Body of pancreas (tissue), 4 donors: ENCODE measurements around the gene PTH2R. TPM values are rescaled to one million over a fixed set of nuclear protein-coding genes. Genes with fewer than 3 reads are reported as not detected.
"Not testable (repeated sequence)": the region's sequence is repeated elsewhere in the genome, so short reads cannot be mapped to it uniquely, and the experiment has no call there.

ENCODE experiments used
- ATAC-seq: fragments of 150-250 bp; one replicate; pipeline ENCODE4 v1.9.1; 2016
- DNase-seq, 4 donors: peaks; one replicate each; pipeline ENCODE4 v3.0.0-alpha.2; 2019
- H3K27ac ChIP-seq, 4 donors: fragments of 200-600 bp; sonication (generic); 1 replicate in 3 of 4; 2 replicates in 1 of 4; pipeline versions ENCODE4 v1.5.1 to v1.6.1; 2016 to 2019; ENCODE audit warnings: mild to moderate bottlenecking in 1 of 4, mixed read lengths in 1 of 4, moderate library complexity in 1 of 4
- H3K27me3 ChIP-seq, 2 donors: fragments of 200-600 bp; sonication (generic); one replicate each; pipeline ENCODE4 v1.6.0; 2016; ENCODE audit warnings: mild to moderate bottlenecking in 1 of 2
- H3K36me3 ChIP-seq, 2 donors: fragments of 200-600 bp; sonication (generic); replicated peaks in 1 of 2; 2 replicates each; pipeline ENCODE4 v1.5.1; 2016; ENCODE audit warnings: low read depth in 2 of 2; ENCODE audit not compliant: insufficient read depth in 1 of 2
- H3K4me1 ChIP-seq: fragments of 200-600 bp; sonication (generic); one replicate; pipeline ENCODE4 v1.6.0; 2016
- H3K4me3 ChIP-seq, 2 donors: fragments of 200-600 bp; sonication (generic); 1 replicate in 1 of 2; 2 replicates in 1 of 2; pipeline ENCODE4 v1.5.1; 2016 to 2019
- H3K9me3 ChIP-seq, 3 donors: fragments of 200-600 bp; sonication (generic); 1 replicate in 2 of 3; 2 replicates in 1 of 3; pipeline ENCODE4 v1.5.1; 2016
- CTCF ChIP-seq, 7 experiments: fragments of 450-650 bp in 4 of 7; fragments of 200-600 bp in 3 of 7; sonication (generic) in 3 of 7; IDR thresholded peaks; one replicate each; pipeline ENCODE4 v1.5.1; 2016 to 2019; ENCODE audit warnings: antibody characterized with exemption in 7 of 7
- POLR2A ChIP-seq, 3 donors: fragments of 450-650 bp; IDR thresholded peaks; one replicate each; pipeline ENCODE4 v1.6.1; 2016; ENCODE audit warnings: antibody characterized with exemption in 3 of 3, mild to moderate bottlenecking in 2 of 3
- WGBS, 2 donors: methylation state at CpG; one replicate each; pipeline ENCODE4 v1.1.5; 2017; 5-methylcytosine and 5-hydroxymethylcytosine counted together
- intact Hi-C: fragments of 100-400 bp; cut with DNase I; formaldehyde crosslinking; loops from one replicate; pipeline ENCODE4 v1.15.1; 2023
- total RNA-seq, 2 donors: library from RNA; depleted of rRNA; stranded (reverse); fragments of >200 nt; gene quantifications; one replicate each; pipeline ENCODE4 v1.1.0, GENCODE V29; 2016

PTH2R gene
- total RNA-seq, 2 donors from 2014 or later = 0.78 TPM; not detected in 1

- 86 to 97% methylated on average over 2 of the region's 2 CpGs for WGBS, 2 donors
- Histone ChIP-seq H3K36me3 (no peaks in the 10 kb centered on the region), H3K27me3 (no peaks in the 10 kb centered on the region), H3K27ac (no peak overlapping the region), H3K4me1 (no peaks in the 10 kb centered on the region), H3K4me3 (no peak overlapping the region), H3K9me3 (no peaks in the 10 kb centered on the region)
- DNase-seq = no peak
- TF ChIP-seq CTCF (IDR thresholded peaks at IDR 0.05) (no peak), POLR2A (IDR thresholded peaks at IDR 0.05) (no peak)
- intact Hi-C loops = no loop called here
- no peak for ATAC-seq
These were observed 34.1 kb downstream of the PTH2R start for GRCh38 chr2:208440716-208441115.

DNA sequence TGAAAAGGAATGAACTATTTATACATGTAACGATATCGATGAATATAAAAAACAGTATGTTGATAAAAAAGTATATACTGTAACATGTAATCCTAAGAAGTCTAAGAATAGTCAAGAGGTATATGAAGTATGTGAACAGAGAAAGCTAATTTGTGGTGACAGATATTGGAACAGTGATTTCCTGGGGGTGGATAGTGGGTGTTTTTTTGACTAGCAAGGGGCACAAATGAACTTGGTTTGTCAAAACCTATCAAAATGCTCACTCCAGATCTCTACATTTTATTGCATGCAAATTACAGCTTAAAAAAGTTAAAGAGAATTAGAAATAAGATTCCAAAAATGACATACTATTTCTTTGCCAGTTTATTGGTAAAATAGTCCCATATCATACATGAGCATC is 35.4 kb downstream of the PTH2R start:
- intact Hi-C loops = no loop called here
- ATAC-seq (no peak), DNase-seq (no peak)
- Histone ChIP-seq H3K27ac (no peak overlapping the region), H3K9me3 (no peaks in the 10 kb centered on the region), H3K27me3 (no peaks in the 10 kb centered on the region), H3K36me3 (no peaks in the 10 kb centered on the region), H3K4me3 (no peak overlapping the region), H3K4me1 (no peaks in the 10 kb centered on the region)
- TF ChIP-seq CTCF (IDR thresholded peaks at IDR 0.05) (no peak), POLR2A (IDR thresholded peaks at IDR 0.05) (no peak)
- WGBS, 2 donors = 88 to 89% methylated on average over 2 of the region's 2 CpGs

- H3K27me3 ChIP-seq, intact Hi-C loops, H3K4me1 ChIP-seq, DNase-seq, H3K9me3 ChIP-seq, H3K27ac ChIP-seq, ATAC-seq, H3K36me3 ChIP-seq, H3K4me3 ChIP-seq: not testable (repeated sequence)
- WGBS, 2 donors = 91% methylated on average over 6 of the region's 6 CpGs
These were observed 40.9 kb downstream of the PTH2R start for GRCh38 chr2:208447447-208447846.

DNA sequence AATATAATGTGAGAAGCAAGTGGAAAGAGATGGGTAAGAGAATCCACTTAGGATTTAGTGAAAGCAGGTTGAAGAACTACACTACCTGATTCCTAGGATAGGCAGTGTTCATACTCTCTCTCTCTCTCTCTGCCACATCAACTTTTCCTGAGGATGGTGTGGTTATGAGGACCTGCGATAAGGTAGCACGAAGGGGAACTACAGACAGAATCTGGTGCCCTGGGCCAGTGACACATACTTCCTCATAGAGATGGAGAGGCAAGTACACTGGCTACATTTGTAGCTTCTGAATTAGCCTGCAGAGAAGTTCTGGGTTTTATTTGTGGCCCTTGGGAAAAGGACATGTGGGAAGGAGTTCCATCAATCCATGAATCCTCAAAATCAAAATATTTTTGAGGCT is 44.5 kb downstream of the PTH2R start:
- 72 to 89% methylated on average over 2 of the region's 2 CpGs for WGBS, 2 donors
- DNase-seq (no peak), ATAC-seq (no peak)
- Histone ChIP-seq H3K4me3 (no peak overlapping the region), H3K27me3 (no peaks in the 10 kb centered on the region), H3K36me3 (no peaks in the 10 kb centered on the region), H3K27ac (no peak overlapping the region), H3K4me1 (no peaks in the 10 kb centered on the region), H3K9me3 (no peaks in the 10 kb centered on the region)
- TF ChIP-seq CTCF (IDR thresholded peaks at IDR 0.05) = no peak
- no peak for TF ChIP-seq POLR2A (IDR thresholded peaks at IDR 0.05)
- intact Hi-C loops = no loop called here

GRCh38 chr2:208454861-208455260 is 48.3 kb downstream of the PTH2R start:
- Histone ChIP-seq H3K4me3 (no peak overlapping the region), H3K27ac (no peak overlapping the region), H3K4me1 (no peaks in the 10 kb centered on the region), H3K36me3 (no peaks in the 10 kb centered on the region), H3K27me3 (no peaks in the 10 kb centered on the region), H3K9me3 (no peaks in the 10 kb centered on the region)
- DNase-seq (no peak), ATAC-seq (no peak)
- TF ChIP-seq POLR2A (IDR thresholded peaks at IDR 0.05) = no peak
- TF ChIP-seq CTCF (IDR thresholded peaks at IDR 0.05) = no peak
- intact Hi-C loops = no loop called here
